T-helper 2 cell treated with Interferon-gamma antibody and Interleukin-4, amounts not matched to agents 100 ng/mL and 5 ng/mL, for 36 hours (primary cell): ENCODE measurements around the gene ADAMTS15. TPM values are rescaled to one million over a fixed set of nuclear protein-coding genes. Genes with fewer than 3 reads are reported as not detected.

ENCODE experiments used
- intact Hi-C: fragments of 100-400 bp; cut with micrococcal nuclease; formaldehyde crosslinking; loops from one replicate; pipeline ENCODE4 v1.15.1; 2023
- total RNA-seq: library from RNA; stranded (reverse); gene quantifications from 2 replicates; pipeline ENCODE4 v1.2.3, GENCODE V29; 2022

Gene ADAMTS15
- total RNA-seq, 1 donor from 2014 or later: 0.02 TPM

DNA sequence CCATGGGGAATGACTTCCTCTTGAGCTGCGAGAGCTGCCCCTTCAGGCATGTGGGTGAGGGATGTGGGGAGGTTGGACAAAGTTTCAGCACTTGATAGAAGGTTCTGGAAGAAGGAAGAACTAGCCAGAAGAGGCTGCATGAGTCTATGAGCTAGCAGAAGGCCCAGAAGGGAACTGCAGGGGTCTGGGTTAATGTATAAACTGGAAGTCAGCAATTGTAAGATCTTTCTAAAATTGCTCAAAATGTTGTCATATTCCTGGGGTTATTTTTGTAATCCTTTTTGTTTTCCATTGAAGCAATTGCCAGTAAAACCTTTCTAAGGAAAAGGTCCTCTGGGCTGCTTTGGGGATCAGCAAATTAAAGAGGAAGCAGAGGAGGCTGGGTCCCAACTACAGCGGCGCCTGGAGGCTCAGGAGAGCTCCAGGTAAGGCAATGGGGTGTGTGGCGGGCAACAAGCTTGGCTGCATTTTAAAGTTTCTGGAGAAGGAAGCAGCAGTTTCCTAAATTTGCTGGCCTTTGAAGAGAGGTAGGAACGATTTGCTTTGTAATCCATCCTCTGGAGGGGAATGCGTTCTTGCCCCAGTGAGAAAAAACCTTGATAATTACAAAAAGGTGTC lies 29.2 kb downstream of the ADAMTS15 start:
- intact Hi-C loops: no loop called here

- intact Hi-C loops: no loop called here
Observed at GRCh38 chr11:130478204-130478701, 29.8 kb downstream of the ADAMTS15 start.

- intact Hi-C loops: no loop called here
Observed at GRCh38 chr11:130478881-130479280, 30.4 kb downstream of the ADAMTS15 start.

GRCh38 chr11:130480186-130480585 lies 31.7 kb downstream of the ADAMTS15 start:
- intact Hi-C loops: no loop called here

DNA sequence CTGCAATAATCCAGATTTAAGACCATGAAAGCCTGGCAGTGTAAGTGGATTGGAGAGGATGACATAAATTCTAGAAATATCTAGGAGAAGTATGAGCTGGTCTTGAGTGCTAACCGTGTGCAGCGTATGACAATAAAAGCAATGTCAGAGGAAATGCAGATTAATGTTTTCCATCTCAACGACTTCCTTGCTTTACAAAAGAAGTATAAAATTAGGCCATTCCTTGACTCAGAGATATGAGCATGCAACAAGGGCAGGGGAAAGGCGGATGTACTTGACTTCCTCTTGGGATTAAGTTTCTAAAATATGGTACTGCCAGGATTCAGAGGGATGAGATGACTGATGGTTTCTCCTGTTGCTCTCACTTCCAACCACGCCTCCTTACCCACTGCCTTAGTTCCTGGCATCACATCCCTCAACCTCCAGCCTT lies 32.3 kb downstream of the ADAMTS15 start:
- intact Hi-C loops: no loop called here

DNA sequence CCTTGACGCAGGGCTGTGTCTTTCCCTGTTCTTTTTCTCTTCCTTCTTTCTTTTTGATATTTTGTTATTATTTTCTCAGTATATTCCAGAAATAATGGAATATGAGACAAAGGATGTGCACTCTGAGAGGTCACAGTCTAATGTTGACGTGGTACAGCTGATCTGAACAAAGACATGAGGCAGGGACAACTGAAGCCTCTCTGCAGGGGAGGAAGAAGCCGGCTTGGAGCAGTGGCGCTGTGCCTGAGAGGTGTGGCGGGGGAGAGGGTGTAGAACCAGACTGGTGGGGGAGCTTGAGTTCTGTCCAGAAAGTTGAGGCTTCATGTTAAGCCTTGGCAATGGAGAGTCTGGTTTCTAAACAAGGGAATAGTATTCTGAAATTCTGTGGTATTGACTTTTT lies 34.7 kb downstream of the ADAMTS15 start:
- intact Hi-C loops: no loop called here

GRCh38 chr11:130485983-130486382 lies 37.5 kb downstream of the ADAMTS15 start:
- intact Hi-C loops: no loop called here

GRCh38 chr11:130486391-130486836 lies 38.0 kb downstream of the ADAMTS15 start:
- intact Hi-C loops: no loop called here

DNA sequence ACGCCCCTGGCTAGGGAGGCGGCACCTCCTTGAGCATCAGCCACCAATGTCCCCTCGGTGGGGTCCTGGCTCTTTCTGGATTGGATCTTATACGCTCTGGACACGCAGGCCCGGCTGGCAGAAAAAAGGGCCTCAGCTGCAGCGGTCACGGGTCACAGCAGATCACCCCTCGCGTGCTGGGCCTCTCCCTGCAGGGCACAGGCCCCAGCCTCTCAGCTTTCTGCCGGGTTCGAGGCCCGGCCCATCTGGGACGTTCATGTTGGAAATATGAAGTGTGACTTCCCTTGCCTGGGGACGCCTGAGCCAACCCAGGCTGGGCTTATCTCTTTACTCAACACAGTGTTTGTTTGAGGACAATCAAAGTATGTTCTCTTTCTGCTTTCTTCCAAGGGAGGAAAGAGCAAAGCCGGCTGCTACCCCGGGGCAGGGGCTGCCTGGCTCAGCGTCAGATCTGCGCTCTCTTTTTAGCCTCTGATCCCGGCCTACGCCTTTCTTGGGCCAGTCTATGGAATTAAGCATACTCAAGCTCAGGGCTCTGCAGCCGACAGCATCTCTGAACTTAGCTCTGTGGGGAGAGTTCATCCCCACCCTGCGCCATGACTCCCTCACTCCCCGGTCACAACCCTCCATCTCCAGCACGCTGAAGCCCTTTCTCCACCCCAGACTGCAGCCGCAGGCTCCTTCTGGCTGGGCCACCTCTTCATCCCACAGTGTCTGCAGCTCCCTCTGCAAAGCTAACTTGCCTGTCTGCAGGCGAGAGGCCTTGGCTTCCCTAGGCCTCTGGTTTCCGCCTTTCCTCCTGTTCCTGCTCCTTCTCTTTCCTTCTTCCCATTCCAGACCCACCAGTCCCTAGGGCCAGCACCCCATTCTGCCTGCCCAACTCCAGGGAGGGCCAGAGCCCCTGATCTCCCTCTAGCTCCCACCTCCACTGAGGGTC lies 38.8 kb downstream of the ADAMTS15 start:
- intact Hi-C loops: no loop called here

- intact Hi-C loops: no loop called here
Observed at GRCh38 chr11:130487924-130488815, 39.7 kb downstream of the ADAMTS15 start.

DNA sequence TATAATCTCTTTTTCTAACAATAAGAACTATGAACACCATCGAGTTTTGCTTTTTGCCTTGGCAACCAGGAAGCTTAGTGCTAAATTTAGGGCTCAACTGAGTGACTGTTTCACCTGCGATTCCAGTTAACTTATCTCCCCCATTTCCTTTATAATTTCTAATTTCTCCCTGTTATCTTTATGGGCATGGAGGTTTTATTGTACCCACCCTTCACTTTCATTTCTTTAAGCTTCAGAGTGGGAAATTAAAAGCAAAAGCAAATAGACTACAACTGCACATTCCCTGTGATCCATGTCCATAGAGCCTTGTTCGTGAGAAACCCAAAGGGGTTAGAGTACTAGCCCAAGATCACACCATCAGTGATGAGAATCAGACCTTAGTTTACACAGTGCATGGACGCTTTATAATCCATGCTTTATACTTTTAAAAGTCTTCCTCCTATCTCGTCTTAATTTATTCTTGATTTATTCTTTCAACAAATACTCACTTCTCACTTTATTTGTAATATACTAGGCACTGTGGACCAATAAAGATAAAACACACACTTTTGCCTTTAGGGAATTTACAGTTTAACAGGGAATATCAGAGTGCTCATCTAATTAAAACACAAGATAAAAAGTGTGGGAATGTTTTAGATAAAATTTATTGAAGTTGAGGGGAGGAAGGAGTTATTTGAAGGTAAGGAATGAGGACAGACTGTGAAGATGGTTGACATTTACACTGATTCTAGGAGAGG lies 40.6 kb downstream of the ADAMTS15 start:
- intact Hi-C loops: no loop called here

DNA sequence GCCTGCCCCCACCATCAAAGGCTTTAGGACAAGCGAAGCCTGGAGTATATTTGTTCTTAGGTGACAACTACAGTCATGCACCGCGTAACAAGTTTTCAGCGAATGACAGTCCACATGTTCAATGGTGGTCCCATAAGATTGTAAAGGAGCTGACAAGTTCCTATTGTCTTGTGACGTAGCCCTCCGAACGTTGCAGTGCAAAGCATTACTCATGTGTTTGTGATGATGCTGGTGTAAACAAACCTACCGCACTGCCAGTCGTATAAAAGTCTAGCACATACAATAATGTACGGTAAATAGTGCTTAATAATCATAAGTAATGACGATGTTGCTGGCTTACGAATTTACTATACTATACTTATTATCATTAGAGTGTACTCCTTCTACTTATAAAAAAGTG lies 41.3 kb downstream of the ADAMTS15 start:
- intact Hi-C loops: no loop called here

DNA sequence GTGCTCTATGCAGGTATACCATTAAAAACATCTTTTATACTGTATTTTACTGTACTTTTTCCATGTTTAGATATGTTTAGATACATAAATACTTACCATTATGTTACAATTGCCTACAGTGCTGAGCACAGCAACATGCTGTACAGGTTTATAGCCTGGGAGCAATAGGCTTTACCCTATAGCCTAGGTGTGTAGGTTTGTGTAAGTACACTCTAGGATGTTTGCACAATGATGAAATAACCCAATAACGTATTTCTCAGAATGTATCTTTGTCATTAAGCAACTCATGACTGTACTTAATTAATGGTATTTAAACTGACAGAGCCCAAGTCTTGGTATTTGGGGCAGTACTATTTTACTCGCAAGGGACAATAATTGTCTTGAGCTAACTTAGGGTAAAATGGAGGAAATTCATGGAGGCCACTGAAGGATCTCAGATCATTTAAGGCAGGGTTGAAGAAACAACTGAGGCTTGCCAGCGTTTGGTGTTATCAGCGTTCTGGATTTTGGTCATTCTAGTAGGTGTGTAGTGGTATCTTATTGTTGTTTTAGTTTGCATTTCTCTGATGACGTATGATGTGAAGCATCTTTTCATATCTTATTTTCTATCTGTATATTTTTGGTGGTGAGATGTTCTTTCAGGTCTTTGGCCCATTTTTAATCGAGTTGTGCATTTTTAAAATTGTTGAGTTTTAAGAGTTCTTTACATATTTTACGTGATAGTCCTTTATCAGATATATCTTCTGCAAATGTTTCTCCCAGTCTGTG lies 42.4 kb downstream of the ADAMTS15 start:
- intact Hi-C loops: no loop called here

DNA sequence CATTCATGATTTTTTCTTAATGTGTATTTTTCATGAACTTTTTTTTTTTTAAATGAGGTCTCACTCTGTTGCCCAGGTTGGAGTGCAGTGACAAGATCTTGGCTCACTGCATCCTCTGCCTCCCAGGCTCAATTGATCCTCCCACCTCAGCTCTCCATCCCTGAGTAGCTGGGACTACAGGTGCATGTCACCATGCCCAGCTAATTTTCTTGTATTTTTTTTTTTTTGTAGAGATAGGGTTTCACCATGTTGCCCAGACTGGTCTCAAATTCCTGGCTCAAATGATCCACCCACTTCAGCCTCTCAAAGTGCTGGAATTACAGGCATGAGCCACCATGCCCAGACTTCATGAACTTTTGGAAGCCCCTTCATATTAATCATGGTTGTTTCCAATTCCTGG lies 49.7 kb downstream of the ADAMTS15 start:
- intact Hi-C loops: no loop called here

DNA sequence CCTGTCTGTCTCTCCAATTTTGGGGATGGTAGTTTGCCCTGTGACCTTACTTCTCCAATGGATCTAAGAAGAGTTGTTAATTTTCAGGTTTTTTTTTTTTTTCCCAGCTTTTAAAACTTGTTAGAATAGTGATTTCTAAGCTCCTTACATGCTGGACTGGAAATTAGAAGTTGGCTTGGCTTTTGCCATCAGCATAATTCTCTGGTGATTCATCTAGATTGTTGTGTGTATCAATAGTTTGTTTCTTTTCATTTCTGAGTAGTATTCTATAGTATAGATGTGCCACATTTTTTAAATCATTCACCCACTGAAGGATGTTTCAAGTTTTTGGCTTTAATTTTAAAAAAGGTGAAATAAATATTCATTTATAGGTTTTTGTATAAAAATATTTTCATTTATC lies 51.4 kb downstream of the ADAMTS15 start:
- intact Hi-C loops: no loop called here

- intact Hi-C loops: no loop called here
Observed at GRCh38 chr11:130504317-130504716, 55.9 kb downstream of the ADAMTS15 start.

DNA sequence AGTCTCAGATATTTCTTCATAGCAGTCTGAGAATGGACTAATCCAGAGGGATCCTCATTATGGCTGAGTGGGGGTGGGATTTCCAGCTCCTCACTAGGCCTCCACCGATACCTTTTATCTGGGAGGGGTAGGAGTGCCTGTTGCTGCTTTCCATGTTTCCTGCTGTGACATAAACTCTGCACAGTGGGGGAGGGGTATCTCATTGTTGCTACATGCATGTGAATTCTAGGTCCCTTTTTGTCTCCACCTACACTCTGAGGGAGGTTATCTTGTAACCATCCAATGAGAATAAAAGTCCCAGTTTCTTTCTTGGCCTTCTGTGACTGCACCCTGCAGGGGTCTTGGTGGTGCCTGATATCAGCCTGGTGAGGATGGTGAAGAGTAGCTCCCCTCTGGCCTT lies 60.5 kb downstream of the ADAMTS15 start:
- intact Hi-C loops: no loop called here

DNA sequence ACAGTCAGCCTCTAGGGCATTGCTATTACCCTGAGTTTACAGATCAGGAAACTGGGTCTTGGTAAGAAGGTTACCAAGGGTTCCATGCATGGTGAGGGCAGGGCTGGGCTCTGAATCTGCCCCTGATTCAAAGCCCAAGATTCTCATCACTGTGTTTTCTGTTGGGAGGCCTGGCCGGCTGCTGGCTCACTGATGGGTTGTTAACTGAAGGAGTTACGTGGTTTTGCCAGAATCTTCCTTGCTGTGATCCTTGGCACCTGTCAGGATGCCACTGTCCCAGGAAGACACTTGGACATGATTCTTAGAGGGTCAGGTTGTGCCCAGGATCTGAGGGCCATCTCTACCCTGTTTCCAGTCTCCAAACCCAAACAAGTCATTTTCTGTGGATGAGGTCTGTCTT lies 61.5 kb downstream of the ADAMTS15 start:
- intact Hi-C loops: no loop called here

DNA sequence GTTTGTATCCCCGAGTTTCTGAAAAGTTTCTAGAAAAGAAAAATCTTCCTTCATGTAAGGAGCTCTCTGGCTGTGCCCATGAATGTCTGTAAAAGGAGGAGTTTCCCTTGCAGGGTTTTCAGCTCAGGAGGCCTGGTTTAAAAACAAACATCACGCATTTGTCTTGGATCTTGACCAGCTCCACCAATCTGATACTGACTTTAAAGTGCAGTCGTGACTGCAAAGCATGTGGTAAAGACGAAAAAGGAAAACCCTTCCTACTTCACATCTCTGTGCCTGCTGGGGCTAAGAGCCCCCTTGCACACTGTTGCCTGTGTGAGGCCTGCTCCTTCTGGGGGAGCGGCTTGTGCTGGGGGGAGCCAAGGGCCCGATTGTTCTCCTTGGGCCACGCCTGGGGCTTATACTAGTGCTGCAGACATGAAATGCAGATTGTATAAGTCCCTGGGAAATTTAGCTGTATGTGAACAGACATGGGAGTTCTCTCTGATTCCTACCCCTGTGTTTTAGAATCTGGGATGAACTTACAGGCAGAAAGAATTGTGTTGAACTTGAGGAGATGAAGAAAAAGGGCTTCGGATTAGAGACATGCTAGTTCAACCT lies 62.1 kb downstream of the ADAMTS15 start:
- intact Hi-C loops: no loop called here

DNA sequence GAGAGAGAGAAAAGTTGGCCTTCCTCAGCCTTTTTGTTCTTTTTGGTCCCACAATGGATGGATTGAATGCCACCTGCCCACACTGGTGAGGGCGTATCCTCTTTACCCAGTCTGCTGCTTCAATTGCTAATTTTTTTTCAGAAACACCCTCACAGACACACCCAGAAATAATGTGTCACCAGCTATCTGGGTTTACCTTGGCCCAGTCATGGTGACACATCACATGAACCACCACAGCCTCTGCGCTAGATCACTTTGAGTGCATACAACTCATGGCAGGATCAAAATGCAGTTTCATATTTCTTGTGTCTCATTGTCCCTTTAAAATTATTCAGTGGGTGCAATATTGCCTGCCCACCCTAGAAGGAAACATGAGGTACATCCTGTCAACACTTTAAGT lies 63.3 kb downstream of the ADAMTS15 start:
- intact Hi-C loops: no loop called here
